ENCODE data around the gene OSBPL2. TPM values are rescaled to one million over a fixed set of nuclear protein-coding genes. Genes with fewer than 3 reads are reported as not detected.

OSBPL2 gene
- total and polyA plus RNA-seq, 4 donors: 9.9 to 19.7 (median 12.3) TPM

DNA sequence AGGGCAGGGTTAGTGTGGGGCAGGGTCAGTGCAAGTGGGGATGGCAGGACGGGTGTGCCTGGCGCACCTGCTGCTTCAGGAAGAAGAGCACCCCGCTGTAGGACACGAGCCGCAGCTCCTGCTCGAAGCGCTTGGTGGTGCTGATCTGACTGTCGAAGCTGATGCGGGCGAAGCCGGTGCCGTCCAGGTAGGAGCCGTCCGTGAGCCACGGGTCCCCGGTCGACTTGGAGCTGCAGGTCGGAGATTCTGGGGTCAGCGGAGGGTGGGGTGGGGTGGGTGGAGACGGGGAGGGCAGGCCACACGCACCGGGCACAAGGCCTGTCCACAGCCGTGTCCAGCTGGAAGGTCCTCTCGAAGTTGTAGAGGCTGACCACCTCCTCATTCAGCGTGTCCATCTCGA is 74.7 kb downstream of the OSBPL2 start:
- 91% methylated on average over 26 of the region's 26 CpGs for WGBS
- Histone ChIP-seq H3K27ac (ENCODE audit: low read depth in 1 of 2, low read length in 2 of 2) (no peak overlapping the region), H3K9ac (ENCODE audit: low read depth in 1 of 2, low read length in 2 of 2) (no peak overlapping the region), H3K4me1 (ENCODE audit: control insufficient read depth in 4 of 4, insufficient read depth in 4 of 4, low read length in 3 of 4) (no peaks in the 10 kb centered on the region), H3K9me3 (ENCODE audit: control insufficient read depth in 4 of 4, low read length in 3 of 4) (no peaks in the 10 kb centered on the region), H3K36me3 (ENCODE audit: control insufficient read depth in 4 of 4, insufficient read depth in 3 of 4, low read depth in 1 of 4, low read length in 3 of 4) (peaks cover 9 to 68% (median 24%) of the 10 kb centered on the region in 4 donors), H3K27me3 (ENCODE audit: control insufficient read depth in 4 of 4, insufficient read depth in 4 of 4, low read length in 3 of 4) (no peaks in the 10 kb centered on the region), H3K4me3 (ENCODE audit: low read depth in 1 of 3, low read length in 3 of 3) (no peak overlapping the region)
- TF ChIP-seq TAF1 (conservative IDR thresholded peaks at IDR 0.05) (no peak), MAX (IDR thresholded peaks at IDR 0.05) (no peak), JUND (IDR thresholded peaks at IDR 0.05) (no peak), SP1 (IDR thresholded peaks at IDR 0.05) (no peak), ATF3 (IDR thresholded peaks at IDR 0.05) (no peak), FOXA1 (IDR thresholded peaks at IDR 0.05) (no peak), YY1 (IDR thresholded peaks at IDR 0.05) (no peak), FOXA2 (IDR thresholded peaks at IDR 0.05) (no peak), RAD21 (IDR thresholded peaks at IDR 0.05) (no peak), HNF4G (IDR thresholded peaks at IDR 0.05) (no peak), GABPA (IDR thresholded peaks at IDR 0.05 in 1 of 2, conservative IDR thresholded peaks at IDR 0.05 in 1 of 2) (no peak), NR2F2 (IDR thresholded peaks at IDR 0.05) (no peak), RXRA (IDR thresholded peaks at IDR 0.05) (no peak), CTCF (IDR thresholded peaks at IDR 0.05; ENCODE audit: low read depth, low read length, missing input control) (no peak)
- DNase-seq (ENCODE audit: low spot score): no peak

DNA sequence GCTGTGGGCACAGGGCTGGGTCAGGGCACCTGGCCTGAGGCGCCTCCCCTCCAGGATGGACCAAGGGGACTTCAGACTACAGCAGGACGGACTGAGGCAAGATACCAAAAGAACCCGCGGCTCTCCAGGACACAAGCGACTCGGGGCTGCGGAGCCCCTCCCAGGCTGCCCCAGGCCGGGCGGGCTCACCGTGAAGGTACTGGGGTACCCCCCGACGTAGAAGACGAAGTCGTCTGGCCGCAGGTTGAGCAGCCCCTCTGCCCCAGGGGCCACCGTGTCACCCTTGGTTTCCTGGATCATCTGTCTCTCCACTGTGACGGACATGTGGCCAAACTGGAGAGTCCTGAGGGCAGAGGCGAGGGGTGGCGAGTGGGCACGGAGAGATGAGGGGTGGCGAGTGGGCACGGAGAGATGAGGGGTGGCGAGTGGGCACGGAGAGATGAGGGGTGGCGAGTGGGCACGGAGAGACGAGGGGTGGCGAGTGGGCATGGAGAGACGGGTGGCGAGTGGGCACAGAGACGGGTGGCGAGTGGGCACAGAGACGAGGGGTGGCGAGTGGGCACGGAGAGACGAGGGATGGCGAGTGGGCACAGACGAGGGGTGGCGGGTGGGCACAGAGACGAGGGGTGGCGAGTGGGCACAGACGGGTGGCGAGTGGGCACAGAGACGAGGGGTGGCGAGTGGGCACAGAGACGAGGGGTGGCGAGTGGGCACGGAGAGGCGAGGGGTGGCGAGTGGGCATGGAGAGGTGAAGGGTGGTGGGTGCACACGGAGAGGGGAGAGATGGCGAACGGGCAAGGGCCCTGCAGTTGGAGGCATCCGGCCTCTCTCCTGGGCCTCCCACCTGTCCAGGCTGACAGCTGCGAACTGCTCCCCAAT is 75.4 kb downstream of the OSBPL2 start:
- Histone ChIP-seq H3K9ac (ENCODE audit: low read depth in 1 of 2, low read length in 2 of 2) (no peak overlapping the region), H3K4me3 (ENCODE audit: low read depth in 1 of 3, low read length in 3 of 3) (no peak overlapping the region), H3K36me3 (ENCODE audit: control insufficient read depth in 4 of 4, insufficient read depth in 3 of 4, low read depth in 1 of 4, low read length in 3 of 4) (peaks cover 6 to 63% (median 20%) of the 10 kb centered on the region in 4 donors), H3K27ac (ENCODE audit: low read depth in 1 of 2, low read length in 2 of 2) (no peak overlapping the region), H3K4me1 (ENCODE audit: control insufficient read depth in 4 of 4, insufficient read depth in 4 of 4, low read length in 3 of 4) (no peaks in the 10 kb centered on the region), H3K9me3 (ENCODE audit: control insufficient read depth in 4 of 4, low read length in 3 of 4) (no peaks in the 10 kb centered on the region), H3K27me3 (ENCODE audit: control insufficient read depth in 4 of 4, insufficient read depth in 4 of 4, low read length in 3 of 4) (no peaks in the 10 kb centered on the region)
- WGBS: 96% methylated on average over 55 of the region's 55 CpGs
- no peak for TF ChIP-seq RXRA (IDR thresholded peaks at IDR 0.05)
- no peak for TF ChIP-seq CTCF (IDR thresholded peaks at IDR 0.05; ENCODE audit: low read depth, low read length, missing input control)
- no peak for TF ChIP-seq ATF3 (IDR thresholded peaks at IDR 0.05)
- TF ChIP-seq GABPA (IDR thresholded peaks at IDR 0.05 in 1 of 2, conservative IDR thresholded peaks at IDR 0.05 in 1 of 2): no peak
- TF ChIP-seq EGR1 (IDR thresholded peaks at IDR 0.05; ENCODE audit: low read depth in 2 of 2): no peak
- no peak for TF ChIP-seq JUND (IDR thresholded peaks at IDR 0.05)
- TF ChIP-seq, protein P1, sequence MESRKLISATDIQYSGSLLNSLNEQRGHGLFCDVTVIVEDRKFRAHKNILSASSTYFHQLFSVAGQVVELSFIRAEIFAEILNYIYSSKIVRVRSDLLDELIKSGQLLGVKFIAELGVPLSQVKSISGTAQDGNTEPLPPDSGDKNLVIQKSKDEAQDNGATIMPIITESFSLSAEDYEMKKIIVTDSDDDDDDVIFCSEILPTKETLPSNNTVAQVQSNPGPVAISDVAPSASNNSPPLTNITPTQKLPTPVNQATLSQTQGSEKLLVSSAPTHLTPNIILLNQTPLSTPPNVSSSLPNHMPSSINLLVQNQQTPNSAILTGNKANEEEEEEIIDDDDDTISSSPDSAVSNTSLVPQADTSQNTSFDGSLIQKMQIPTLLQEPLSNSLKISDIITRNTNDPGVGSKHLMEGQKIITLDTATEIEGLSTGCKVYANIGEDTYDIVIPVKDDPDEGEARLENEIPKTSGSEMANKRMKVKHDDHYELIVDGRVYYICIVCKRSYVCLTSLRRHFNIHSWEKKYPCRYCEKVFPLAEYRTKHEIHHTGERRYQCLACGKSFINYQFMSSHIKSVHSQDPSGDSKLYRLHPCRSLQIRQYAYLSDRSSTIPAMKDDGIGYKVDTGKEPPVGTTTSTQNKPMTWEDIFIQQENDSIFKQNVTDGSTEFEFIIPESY (IDR thresholded peaks at IDR 0.05): no peak
- TF ChIP-seq HNF4G (IDR thresholded peaks at IDR 0.05): no peak
- no peak for TF ChIP-seq SP1 (IDR thresholded peaks at IDR 0.05)
- no peak for TF ChIP-seq HNF4A (conservative IDR thresholded peaks at IDR 0.05)
- no peak for TF ChIP-seq FOXA2 (IDR thresholded peaks at IDR 0.05)
- no peak for DNase-seq (ENCODE audit: low spot score)

Data from liver (tissue), 9 donors.